H1 (cell line): ENCODE measurements around the gene TIMM8B.

Experiments
- MAFK ChIP-seq: IDR thresholded peaks from 2 replicates; pipeline ENCODE4 v1.6.1; 2012; ENCODE audit warnings: low read depth, mild to moderate bottlenecking, improper control_type of control experiment, low read length
- POLR2A ChIP-seq, 2 experiments: IDR thresholded peaks; 1 replicate in 1 of 2; 2 replicates in 1 of 2; pipeline ENCODE4 v1.6.1; 2011; ENCODE audit warnings: low read depth in 2 of 2, low read length in 2 of 2, mild to moderate bottlenecking in 2 of 2; ENCODE audit errors: control extremely low read depth in 1 of 2
- POLR2AphosphoS5 ChIP-seq: IDR thresholded peaks from 2 replicates; pipeline ENCODE4 v1.6.1; 2011; ENCODE audit warnings: low read depth, low read length
- TF ChIP-seq, protein P1 (sequence below): IDR thresholded peaks from 2 replicates; pipeline ENCODE4 v1.6.1; 2012; ENCODE audit warnings: inconsistent platforms
- TF ChIP-seq, protein P2 (sequence below): IDR thresholded peaks from 2 replicates; pipeline ENCODE4 v1.6.1; 2011; ENCODE audit warnings: low read length, improper control_type of control experiment
- TF ChIP-seq, protein P3 (sequence below), 3 experiments: IDR thresholded peaks; 1 replicate in 2 of 3; 2 replicates in 1 of 3; pipeline versions ENCODE4 v1.5.1 to v1.6.1; 2011; ENCODE audit warnings: low read length in 3 of 3, mild to moderate bottlenecking in 3 of 3, inconsistent platforms in 2 of 3, low read depth in 1 of 3, moderate library complexity in 1 of 3; ENCODE audit not compliant: insufficient read depth in 1 of 3; ENCODE audit errors: control extremely low read depth in 1 of 3

DNA sequence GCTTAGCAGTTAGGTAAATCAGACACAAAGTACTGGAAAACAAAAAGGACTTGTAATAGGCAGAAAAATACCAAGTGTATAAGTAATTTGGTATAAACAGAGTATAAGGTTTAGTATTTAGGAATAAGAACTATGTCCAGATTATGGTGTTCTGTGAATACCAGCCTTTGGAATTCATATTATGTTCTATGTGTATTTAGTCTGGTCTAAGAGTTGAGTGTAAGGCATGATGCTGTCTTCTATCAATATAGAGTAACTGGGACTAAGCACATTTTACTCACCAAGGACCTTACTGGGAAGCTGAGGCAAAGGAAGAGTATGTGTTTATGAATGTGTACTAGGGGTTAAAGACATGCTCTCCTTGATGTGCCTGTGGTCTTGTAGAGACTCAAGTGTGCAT is 9.6 kb upstream of the TIMM8B start:
- TF ChIP-seq MAFK (no peak), POLR2AphosphoS5 (no peak), POLR2A (IDR thresholded peaks at IDR 0.05; ENCODE audit: control extremely low read depth in 1 of 2, low read depth in 2 of 2, low read length in 2 of 2) (no peak)
- TF ChIP-seq, protein P1, sequence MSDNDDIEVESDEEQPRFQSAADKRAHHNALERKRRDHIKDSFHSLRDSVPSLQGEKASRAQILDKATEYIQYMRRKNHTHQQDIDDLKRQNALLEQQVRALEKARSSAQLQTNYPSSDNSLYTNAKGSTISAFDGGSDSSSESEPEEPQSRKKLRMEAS = no peak
- TF ChIP-seq, protein P2, sequence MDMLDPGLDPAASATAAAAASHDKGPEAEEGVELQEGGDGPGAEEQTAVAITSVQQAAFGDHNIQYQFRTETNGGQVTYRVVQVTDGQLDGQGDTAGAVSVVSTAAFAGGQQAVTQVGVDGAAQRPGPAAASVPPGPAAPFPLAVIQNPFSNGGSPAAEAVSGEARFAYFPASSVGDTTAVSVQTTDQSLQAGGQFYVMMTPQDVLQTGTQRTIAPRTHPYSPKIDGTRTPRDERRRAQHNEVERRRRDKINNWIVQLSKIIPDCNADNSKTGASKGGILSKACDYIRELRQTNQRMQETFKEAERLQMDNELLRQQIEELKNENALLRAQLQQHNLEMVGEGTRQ = no peak
- TF ChIP-seq, protein P3, sequence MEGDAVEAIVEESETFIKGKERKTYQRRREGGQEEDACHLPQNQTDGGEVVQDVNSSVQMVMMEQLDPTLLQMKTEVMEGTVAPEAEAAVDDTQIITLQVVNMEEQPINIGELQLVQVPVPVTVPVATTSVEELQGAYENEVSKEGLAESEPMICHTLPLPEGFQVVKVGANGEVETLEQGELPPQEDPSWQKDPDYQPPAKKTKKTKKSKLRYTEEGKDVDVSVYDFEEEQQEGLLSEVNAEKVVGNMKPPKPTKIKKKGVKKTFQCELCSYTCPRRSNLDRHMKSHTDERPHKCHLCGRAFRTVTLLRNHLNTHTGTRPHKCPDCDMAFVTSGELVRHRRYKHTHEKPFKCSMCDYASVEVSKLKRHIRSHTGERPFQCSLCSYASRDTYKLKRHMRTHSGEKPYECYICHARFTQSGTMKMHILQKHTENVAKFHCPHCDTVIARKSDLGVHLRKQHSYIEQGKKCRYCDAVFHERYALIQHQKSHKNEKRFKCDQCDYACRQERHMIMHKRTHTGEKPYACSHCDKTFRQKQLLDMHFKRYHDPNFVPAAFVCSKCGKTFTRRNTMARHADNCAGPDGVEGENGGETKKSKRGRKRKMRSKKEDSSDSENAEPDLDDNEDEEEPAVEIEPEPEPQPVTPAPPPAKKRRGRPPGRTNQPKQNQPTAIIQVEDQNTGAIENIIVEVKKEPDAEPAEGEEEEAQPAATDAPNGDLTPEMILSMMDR (IDR thresholded peaks at IDR 0.05; ENCODE audit: control extremely low read depth in 1 of 3, insufficient read depth in 1 of 3, low read depth in 1 of 3, low read length in 3 of 3) = no peak
